ENCODE measurements around the gene WDFY3.

DNA sequence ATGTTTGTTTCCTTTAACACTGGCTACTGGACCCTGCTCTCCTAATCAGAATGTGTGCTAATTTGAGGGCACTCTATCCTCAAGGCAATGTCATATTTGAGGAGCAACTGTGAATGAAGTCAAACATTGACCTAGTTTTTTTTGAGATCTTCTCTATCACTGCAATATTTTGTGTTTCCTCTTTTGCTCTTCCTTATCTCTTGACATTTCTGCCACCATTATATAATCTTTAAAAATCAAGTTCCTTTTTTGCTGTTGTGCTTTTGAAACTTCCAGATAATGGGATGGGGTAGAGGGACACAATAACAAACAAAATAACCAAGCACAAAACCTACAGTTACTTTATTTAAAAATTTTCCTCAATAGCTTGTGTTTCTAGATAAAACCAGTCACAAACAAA lies 7.4 kb upstream of the WDFY3 start:
- TF ChIP-seq CTCF (IDR thresholded peaks at IDR 0.05; ENCODE audit: low read depth, low read length) (no peak), EZH2phosphoT487 (IDR thresholded peaks at IDR 0.05; ENCODE audit: low read depth) (no peak)

Measured in OCI-LY3 (cell line).